B cell (primary cell): ENCODE measurements around the gene RELCH.

Source experiments
- CTCF ChIP-seq: fragments of 200-600 bp; IDR thresholded peaks from one replicate; pipeline ENCODE4 v1.8.0; 2022; ENCODE audit warnings: antibody characterized with exemption, mild to moderate bottlenecking
- EZH2 ChIP-seq: IDR thresholded peaks from 2 replicates; pipeline ENCODE4 v1.6.1; 2012; ENCODE audit warnings: borderline replicate concordance, low read depth, mild to moderate bottlenecking, moderate library complexity, low read length; ENCODE audit not compliant: insufficient read depth, poor library complexity, severe bottlenecking

GRCh38 chr18:62214790-62215189 is 27.7 kb downstream of the RELCH start:
- TF ChIP-seq CTCF, result no peak
- TF ChIP-seq EZH2, result no peak
